ENCODE data around the gene CAMKK2.
"Not testable (repeated sequence)": the region's sequence is repeated elsewhere in the genome, so short reads cannot be mapped to it uniquely, and the experiment has no call there.

The CAMKK2 gene

DNA sequence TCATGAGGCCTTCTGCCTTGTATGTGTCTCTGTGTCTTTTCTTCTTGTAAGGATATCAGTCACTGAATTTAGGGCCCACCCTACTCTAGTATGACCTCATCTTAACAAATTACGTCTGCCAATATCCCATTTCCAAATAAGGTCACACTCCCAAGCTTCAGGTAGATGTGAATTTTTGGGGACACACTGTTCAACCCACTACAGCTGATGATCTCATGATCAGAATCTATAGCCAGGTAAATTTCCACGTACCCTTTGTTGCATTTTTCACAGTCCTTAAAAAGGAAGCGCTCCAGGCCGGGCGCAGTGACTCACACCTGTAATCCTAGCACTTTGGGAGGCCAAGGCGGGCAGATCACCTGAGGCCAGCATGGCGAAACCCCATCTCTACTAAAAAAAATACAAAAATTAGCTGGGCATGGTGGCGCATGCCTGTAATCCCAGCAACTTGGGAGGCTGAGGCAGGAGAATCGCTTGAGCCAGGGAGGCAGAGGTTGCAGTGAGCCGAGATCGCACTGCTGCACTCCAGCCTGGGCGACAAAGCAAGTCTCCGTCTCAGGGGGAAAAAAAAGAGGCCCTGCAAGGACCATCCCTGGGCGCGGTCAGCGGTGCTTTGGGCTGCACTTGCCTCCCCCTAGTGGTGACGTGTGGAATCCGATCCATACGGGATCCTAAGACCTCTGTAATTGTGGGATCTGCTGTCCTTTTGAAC, 66.5 kb downstream of the CAMKK2 start:
- not testable (repeated sequence) for H3K4me3 ChIP-seq (ENCODE audit: low read length); H4K20me1 ChIP-seq (ENCODE audit: control insufficient read depth, insufficient read depth, low read depth, low read length); H3K36me3 ChIP-seq (ENCODE audit: control insufficient read depth, low read length); H3F3A ChIP-seq (ENCODE audit: control insufficient read depth, insufficient read depth); H3K27ac ChIP-seq (ENCODE audit: low read depth, low read length); H3K27me3 ChIP-seq (ENCODE audit: control insufficient read depth, low read length); H3K9me3 ChIP-seq (ENCODE audit: control insufficient read depth, insufficient read depth, low read length); H3K79me2 ChIP-seq (ENCODE audit: control insufficient read depth, low read length); H3K9me2 ChIP-seq (replicated peaks; ENCODE audit: control insufficient read depth, low read length); H3K4me2 ChIP-seq (ENCODE audit: low read length)
- TF ChIP-seq, protein P1, sequence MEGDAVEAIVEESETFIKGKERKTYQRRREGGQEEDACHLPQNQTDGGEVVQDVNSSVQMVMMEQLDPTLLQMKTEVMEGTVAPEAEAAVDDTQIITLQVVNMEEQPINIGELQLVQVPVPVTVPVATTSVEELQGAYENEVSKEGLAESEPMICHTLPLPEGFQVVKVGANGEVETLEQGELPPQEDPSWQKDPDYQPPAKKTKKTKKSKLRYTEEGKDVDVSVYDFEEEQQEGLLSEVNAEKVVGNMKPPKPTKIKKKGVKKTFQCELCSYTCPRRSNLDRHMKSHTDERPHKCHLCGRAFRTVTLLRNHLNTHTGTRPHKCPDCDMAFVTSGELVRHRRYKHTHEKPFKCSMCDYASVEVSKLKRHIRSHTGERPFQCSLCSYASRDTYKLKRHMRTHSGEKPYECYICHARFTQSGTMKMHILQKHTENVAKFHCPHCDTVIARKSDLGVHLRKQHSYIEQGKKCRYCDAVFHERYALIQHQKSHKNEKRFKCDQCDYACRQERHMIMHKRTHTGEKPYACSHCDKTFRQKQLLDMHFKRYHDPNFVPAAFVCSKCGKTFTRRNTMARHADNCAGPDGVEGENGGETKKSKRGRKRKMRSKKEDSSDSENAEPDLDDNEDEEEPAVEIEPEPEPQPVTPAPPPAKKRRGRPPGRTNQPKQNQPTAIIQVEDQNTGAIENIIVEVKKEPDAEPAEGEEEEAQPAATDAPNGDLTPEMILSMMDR (IDR thresholded peaks at IDR 0.05; ENCODE audit: low read depth, low read length, poor library complexity, severe bottlenecking), result peak; percentile 84
- peaks cover 20% of the 10 kb centered on the region for H3K4me1 ChIP-seq (ENCODE audit: control insufficient read depth, low read length)

DNA sequence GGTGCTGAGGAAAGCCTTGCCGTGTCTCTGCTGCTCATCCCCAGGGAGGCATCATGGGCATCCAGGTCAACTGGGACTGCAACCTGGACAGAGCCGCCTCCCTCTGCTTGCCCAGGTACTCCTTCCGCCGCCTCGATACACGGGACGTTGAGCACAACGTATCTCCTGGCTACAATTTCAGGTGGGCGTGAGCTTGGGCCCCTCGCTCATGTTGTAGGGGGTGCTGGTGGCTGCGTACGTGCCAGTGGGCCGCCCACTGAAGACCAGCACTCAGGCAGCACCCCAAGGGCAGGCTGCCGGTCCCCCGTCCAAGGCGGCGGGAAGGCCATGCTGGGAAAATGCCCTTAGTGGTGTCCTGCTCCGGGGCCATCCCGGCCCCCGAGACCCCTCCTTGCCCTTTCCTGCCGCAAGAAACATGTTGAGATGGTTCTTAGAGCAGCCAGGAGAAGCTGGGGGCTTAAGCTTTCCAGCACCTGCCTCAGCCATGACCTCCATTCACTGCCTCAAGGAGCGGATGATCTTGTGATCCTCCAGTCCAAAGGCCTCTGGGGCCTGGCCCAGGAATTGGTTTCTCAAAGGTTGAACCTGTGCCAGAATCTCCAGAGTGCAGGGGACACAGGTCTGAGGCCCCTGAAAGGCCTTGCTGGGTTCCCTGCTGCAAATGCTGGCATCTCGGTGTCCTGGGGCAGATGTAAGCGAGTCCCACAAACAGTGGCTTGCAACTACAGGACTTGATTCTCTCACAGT, 67.4 kb downstream of the CAMKK2 start:
- H3K27ac ChIP-seq (ENCODE audit: low read depth, low read length), result no peak overlapping the region

GRCh38 chr12:121227294-121227693, 69.2 kb downstream of the CAMKK2 start:
- Histone ChIP-seq H3K9me3 (ENCODE audit: control insufficient read depth, insufficient read depth, low read length) (no peaks in the 10 kb centered on the region), H4K20me1 (ENCODE audit: control insufficient read depth, insufficient read depth, low read depth, low read length) (no peaks in the 10 kb centered on the region), H3F3A (ENCODE audit: control insufficient read depth, insufficient read depth) (0 out of 2 replicates have a peak, but pooled peaks cover 2% of the 10 kb centered on the region), H3K9me2 (replicated peaks; ENCODE audit: control insufficient read depth, low read length) (no peaks in the 10 kb centered on the region), H3K4me2 (ENCODE audit: low read length) (peak overlapping the region; percentile 56), H3K4me1 (ENCODE audit: control insufficient read depth, low read length) (peaks cover 38% of the 10 kb centered on the region), H3K36me3 (ENCODE audit: control insufficient read depth, low read length) (no peaks in the 10 kb centered on the region), H3K27me3 (ENCODE audit: control insufficient read depth, low read length) (no peaks in the 10 kb centered on the region), H3K27ac (ENCODE audit: low read depth, low read length) (0 out of 2 replicates have a peak overlapping the region, but pooled peaks have one; percentile 8), H3K79me2 (ENCODE audit: control insufficient read depth, low read length) (no peaks in the 10 kb centered on the region), H3K4me3 (ENCODE audit: low read length) (peak overlapping the region; percentile 0; the same call in 1 of the 2 replicates)
- TF ChIP-seq EZH2phosphoT487 (IDR thresholded peaks at IDR 0.05; ENCODE audit: borderline replicate concordance, low read length), result no peak
- TF ChIP-seq, protein P1 (IDR thresholded peaks at IDR 0.05; ENCODE audit: low read depth, low read length, poor library complexity, severe bottlenecking), result no peak

More for the DNA sequence above, 67.4 kb downstream of the CAMKK2 start:
- no peak for TF ChIP-seq EZH2phosphoT487 (IDR thresholded peaks at IDR 0.05; ENCODE audit: borderline replicate concordance, low read length)
- TF ChIP-seq, protein P1 (IDR thresholded peaks at IDR 0.05; ENCODE audit: low read depth, low read length, poor library complexity, severe bottlenecking), result no peak
- Histone ChIP-seq H3K9me3 (ENCODE audit: control insufficient read depth, insufficient read depth, low read length) (no peaks in the 10 kb centered on the region), H3K79me2 (ENCODE audit: control insufficient read depth, low read length) (no peaks in the 10 kb centered on the region), H4K20me1 (ENCODE audit: control insufficient read depth, insufficient read depth, low read depth, low read length) (no peaks in the 10 kb centered on the region), H3K4me1 (ENCODE audit: control insufficient read depth, low read length) (peaks cover 22% of the 10 kb centered on the region), H3K9me2 (replicated peaks; ENCODE audit: control insufficient read depth, low read length) (no peaks in the 10 kb centered on the region), H3F3A (ENCODE audit: control insufficient read depth, insufficient read depth) (0 out of 2 replicates have a peak, but pooled peaks cover 2% of the 10 kb centered on the region), H3K4me2 (ENCODE audit: low read length) (no peak overlapping the region), H3K36me3 (ENCODE audit: control insufficient read depth, low read length) (no peaks in the 10 kb centered on the region), H3K27me3 (ENCODE audit: control insufficient read depth, low read length) (no peaks in the 10 kb centered on the region), H3K4me3 (ENCODE audit: low read length) (no peak overlapping the region)

- H3K9me2 ChIP-seq (replicated peaks; ENCODE audit: control insufficient read depth, low read length); H3K27ac ChIP-seq (ENCODE audit: low read depth, low read length); H3K27me3 ChIP-seq (ENCODE audit: control insufficient read depth, low read length); H3K36me3 ChIP-seq (ENCODE audit: control insufficient read depth, low read length); H3F3A ChIP-seq (ENCODE audit: control insufficient read depth, insufficient read depth); H3K79me2 ChIP-seq (ENCODE audit: control insufficient read depth, low read length); H3K9me3 ChIP-seq (ENCODE audit: control insufficient read depth, insufficient read depth, low read length); H4K20me1 ChIP-seq (ENCODE audit: control insufficient read depth, insufficient read depth, low read depth, low read length): not testable (repeated sequence)
- peak overlapping the region; percentile 56 for H3K4me2 ChIP-seq (ENCODE audit: low read length)
- 0 out of 2 replicates have a peak overlapping the region, but pooled peaks have one; percentile 0 for H3K4me3 ChIP-seq (ENCODE audit: low read length)
- H3K4me1 ChIP-seq (ENCODE audit: control insufficient read depth, low read length), result peaks cover 38% of the 10 kb centered on the region
These were observed 69.6 kb downstream of the CAMKK2 start for GRCh38 chr12:121226871-121227270.

Measured in DOHH2 (cell line).